NCI-H345 treated with DMSO at 0.1 percent for 48 hours (cell line): Measurements from ENCODE around the gene GPN2.
A peak's percentile ranks its signal among the peaks of the same experiment; 100 is the strongest.
"Not testable (repeated sequence)": the region's sequence is repeated elsewhere in the genome, so short reads cannot be mapped to it uniquely, and the experiment has no call there.

Experiments used
- DNase-seq: peaks from one replicate; lab custom pipeline; 2025; ENCODE audit not compliant: unreplicated experiment; lab: John Stamatoyannopoulos, UW

Gene GPN2

GRCh38 chr1:26858891-26859640 lies 31.0 kb downstream of the GPN2 start:
- DNase-seq = no peak

DNA sequence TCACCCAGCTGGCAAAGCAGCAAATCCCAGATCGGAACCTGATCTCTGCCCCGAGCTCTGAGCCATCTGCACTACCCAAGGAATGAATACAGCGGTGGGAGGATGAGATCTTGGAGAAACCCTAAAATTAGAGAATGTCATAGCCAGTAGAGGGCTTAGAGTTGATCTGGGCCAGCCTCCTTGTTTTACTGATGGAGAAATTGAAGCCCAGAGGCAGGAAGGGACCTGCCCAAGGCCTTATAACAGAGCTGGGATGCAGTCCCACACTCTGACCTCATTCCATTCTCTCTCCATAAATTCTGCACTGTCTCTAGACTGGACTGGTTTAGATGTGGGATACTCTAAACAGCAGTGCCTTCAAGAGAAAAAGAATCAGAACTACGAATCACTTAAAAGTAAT lies 31.9 kb downstream of the GPN2 start:
- no peak for DNase-seq

DNA sequence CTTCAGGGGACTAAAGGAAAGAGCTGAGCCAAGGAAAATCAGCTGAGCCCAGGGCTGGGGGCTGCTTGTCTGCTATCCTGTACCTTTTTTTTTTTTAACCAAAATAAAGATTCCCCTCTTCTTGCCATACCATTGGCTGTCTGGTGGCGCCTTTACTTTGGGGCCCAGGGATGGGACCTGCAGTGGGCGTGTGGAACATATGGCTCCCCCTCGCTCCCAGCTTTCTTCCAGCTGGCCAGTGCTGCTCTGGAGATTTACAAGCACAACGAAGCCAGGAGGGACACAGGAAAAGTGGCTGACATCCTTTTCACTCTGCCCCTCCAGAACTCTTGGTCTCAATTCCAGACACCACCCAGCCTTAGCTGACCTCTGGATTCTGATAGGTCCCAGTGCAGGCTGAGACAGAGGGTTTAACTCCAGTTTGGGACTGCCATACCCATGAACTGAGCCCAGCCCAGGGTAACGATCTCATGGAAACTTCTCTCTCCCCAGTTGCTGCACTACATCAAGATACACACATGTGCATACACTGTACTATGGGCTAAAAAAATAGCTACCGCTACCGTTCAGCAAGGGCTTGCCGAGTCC lies 32.5 kb downstream of the GPN2 start:
- no peak for DNase-seq

DNA sequence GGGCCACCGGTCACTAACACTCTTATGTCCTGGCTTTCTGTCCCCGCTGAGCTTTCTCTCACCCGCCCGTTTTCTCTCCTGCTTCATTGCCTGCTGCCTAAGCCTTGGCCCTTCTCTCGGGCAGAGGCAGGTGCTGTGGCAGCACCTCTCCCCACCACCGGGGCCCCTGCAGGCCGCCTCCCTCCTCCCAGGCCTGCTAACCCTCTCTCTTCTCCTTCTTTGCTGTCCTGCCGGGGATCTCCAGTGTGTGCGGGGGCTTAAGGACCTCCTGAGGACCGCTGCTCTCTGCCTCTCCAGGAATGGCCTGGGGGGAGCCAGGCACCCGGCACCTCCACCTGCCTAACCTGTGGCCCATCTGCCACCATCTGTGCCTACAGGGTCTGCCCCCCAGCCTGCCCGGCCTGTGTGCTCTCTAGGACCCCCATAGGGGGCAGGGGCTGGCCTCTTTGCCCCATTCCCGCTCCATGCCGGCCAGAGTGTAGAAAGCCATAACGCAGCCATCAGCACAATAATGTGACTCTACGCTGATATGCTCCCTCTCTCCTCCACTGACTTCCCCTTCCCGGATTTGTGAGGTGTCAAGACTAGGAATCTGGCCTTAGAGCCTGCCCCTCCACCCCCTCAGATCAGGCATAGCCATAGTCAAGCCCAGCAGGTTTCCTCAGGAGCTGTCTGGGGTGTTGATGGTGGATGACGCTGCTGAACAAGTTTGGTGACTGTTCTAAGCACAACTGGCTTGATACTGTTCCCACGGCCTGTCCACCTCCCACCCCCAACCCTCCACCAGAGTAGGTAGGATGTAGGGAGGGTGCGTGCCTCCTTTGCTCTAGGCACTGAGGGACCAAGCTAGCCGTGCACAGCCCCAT lies 33.2 kb downstream of the GPN2 start:
- DNase-seq = no peak

DNA sequence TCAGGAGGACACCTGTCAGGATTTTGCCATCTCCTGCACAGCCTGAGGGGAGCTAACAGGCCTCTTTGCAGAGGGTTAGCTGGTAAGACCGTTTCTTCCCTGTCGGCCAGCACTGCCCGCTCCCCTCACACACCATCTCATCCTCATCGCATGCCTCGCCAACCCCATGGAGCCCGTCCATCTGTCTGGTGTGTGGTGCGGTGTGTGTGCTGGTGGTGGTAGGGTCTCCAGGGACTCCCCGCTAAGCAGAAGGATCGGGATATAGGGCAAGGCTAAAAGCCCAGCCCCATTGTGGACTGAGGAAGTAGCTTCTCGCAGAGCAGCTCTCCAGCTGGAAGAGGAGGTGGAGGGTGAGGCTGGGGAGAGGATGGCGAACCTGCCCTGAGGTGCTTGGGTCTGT lies 33.9 kb downstream of the GPN2 start:
- DNase-seq = no peak

DNA sequence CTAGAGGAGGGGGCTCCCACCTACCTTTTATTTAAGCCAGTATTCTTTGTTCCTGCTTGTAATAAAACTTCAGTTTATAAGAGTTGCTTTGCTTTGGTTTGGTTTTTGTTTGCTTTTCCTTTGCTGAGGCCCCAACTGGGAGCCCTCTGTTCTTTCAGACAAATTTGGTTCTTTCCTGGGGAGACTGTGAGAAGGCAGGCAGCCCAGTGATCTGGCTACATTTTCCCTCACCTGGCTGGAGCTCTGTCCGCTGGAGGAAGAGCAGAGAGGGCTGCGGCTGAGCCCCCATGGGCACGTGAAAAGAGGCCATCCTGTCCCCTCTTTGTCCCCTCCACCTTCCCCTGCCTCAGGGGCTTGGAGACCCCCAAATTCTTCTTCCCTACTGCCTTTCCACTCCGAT lies 34.4 kb downstream of the GPN2 start:
- DNase-seq = no peak

DNA sequence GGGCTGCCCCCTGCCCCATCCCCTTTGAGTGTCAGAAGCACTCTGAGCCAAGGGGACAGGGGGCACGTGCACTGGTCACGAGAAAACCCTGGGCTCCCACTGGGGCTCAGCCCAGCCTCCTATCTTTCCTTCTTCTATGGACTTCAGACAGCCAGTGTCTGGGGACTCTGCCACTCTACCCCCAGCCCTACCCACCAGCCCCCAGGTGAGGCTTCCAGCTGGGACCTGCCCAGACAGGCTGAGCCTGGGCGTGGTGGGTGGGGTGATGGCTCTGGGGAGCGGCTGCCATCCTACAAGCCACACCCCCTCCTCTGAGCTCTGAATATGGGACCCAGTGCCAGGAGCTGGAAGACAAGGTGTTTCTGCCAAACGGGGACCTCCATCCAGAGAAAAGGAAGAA lies 35.2 kb downstream of the GPN2 start:
- DNase-seq = no peak

- no peak for DNase-seq
Measured at GRCh38 chr1:26853600-26853999, 36.5 kb downstream of the GPN2 start.

DNA sequence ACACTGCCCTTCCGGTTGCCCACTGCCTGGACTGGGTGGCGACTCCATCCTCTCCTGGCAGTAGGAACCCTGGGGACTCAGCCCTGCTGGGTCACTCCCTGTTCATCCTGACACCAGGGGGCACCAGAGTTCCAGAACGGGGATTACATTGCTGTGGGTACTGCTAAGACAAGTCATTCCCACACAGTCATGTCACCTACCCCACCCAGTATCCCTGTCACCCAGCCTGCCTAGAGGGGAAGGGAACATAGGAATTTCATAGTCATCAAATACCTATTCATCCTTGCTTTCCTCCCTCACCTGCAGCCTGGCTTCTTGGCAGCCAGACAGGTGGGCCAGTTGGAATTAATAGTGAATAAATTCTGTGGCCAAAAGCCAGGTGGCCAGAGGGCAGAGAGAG lies 36.9 kb downstream of the GPN2 start:
- peak; percentile 65 for DNase-seq

GRCh38 chr1:26852701-26853100 lies 37.4 kb downstream of the GPN2 start:
- no peak for DNase-seq

DNA sequence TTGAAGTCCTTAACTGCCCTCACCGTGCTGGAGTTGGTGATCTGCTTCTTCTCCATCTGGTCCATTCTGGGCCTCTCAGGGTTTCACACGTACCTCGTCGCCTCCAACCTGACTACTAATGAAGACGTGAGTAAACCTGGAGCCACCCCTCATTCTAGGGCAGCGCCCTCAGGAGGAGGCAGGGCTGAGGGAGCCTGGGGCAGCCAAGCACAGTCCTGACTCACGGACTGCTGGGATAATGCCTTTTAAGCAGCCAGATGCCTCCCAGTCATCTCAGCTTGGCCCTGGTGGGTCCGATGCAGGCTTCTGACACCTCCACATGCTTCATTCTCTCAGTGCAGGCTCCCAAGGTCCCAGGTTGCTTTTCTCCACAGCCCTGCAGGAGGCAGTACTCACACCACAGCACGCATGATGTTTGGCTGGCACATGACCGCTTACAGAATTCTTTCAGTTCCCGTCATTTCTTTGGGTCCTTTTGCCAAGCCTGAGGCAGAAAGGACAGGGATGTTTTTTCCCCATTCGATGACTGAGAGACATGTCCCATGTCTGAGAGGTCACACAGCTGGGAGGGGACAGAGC lies 38.9 kb downstream of the GPN2 start:
- no peak for DNase-seq

DNA sequence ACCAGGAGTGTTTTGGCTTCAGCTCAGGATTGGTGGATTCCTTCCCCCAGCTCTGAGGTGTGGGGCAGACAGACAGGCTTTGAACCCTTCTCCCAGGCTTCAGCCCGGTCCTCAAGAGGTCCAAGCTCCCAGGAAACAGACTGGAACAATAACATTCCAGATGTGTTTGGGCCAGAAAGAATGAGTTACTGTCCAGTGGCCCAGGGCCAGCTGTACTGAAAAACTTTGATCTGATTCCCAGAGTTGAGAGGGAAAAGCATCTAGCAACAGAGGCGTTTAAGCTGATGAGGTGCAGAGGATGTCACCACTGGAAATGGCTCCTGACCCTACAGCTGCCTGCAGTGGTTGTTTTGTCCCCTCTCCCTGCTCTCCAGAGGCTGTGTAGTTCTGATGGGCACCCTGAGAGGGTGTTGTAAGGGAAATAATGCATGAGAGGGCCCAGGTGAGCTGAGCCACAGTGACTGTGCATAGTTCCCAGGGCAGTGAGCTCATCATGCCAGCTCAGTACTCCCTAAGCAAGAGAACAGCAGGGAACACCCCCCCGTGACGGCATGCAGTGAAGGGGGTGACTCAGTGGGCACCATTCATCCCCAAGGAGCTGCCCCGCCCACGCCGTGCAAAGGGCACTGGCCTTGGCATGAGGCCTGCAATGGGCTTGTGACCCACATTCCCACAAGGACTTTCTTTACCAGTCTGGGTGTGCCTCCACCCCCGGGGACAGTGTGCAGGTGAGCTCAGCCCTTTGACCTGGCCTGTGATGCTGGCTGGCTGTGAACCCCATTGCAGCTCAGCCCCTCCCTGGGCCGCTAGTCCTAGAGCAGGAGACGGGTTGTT lies 40.9 kb downstream of the GPN2 start:
- no peak for DNase-seq

DNA sequence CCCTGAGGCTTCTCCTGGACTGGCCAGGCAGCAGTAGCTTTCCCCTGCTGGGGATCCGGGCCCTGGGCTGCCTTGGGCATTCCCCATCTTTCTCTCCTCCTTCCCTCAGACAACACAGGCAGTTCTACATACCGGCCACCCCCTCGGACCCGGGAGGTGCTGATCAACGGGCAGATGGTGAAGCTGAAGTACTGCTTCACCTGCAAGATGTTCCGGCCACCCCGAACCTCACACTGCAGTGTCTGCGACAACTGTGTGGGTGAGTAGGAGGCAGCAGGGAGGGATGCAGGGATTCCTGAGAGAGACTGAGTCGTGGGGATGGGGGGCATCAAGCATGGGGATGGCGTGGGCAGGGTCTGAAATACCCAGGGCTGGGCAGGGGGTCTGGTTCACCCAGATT lies 41.6 kb downstream of the GPN2 start:
- no peak for DNase-seq

GRCh38 chr1:26847826-26848225 lies 42.3 kb downstream of the GPN2 start:
- not testable (repeated sequence) for DNase-seq

DNA sequence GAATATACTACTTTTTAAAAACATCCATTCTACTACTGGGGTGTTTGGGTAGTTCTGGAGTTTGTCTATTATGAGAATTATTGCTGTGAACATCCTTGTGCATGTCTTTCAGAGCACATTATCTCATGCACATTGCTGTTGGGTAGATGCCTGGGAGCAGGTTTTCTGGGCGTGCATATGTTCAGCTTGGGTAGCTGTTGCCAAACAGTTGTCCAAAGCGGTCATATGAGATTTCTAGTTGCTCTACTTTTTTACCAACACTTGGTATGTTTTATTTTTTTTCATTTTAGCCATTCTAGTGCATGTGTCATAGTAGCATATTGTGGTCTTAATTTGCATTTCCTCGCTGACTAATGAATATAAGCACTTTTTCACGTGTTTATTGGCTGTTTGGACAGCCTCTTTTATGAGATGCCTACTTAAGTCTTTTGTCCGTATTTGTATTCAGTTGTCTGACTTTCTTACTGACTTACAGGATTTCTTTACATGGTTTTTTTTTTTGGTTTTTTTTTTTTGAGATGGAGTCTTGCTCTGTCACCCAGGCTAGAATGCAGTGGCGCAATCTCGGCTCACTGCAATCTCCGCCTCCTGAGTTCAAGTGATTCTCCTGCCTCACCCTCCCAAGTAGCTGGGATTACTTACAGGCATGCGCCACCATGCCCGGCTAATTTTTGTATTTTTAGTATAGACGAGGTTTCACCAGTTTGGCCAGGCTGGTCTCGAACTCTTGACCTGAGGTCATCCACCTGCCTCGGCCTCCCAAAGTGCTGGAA lies 45.5 kb downstream of the GPN2 start:
- DNase-seq = no peak

DNA sequence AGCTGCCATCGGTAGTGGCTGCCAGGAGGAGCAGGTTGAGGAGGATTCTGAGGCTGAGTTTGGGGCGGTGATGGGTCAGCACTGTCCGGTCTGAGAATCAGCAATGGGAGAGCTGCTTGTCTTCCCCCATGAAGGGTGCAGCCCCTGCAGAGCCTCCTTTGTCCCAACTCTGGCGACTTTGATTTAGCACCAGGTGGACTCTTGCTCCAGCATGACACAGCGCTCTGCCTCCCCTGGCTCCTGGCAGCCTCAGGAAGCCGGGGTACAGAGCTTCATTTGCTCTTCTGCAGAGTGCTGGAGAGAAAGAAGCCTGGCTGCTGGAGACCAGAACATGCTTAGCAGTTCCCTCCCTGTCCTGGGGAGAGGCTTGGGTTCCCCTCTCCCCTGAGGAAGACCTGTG lies 50.3 kb downstream of the GPN2 start:
- DNase-seq = no peak

- no peak for DNase-seq
Measured at GRCh38 chr1:26839339-26839722, 50.8 kb downstream of the GPN2 start.

DNA sequence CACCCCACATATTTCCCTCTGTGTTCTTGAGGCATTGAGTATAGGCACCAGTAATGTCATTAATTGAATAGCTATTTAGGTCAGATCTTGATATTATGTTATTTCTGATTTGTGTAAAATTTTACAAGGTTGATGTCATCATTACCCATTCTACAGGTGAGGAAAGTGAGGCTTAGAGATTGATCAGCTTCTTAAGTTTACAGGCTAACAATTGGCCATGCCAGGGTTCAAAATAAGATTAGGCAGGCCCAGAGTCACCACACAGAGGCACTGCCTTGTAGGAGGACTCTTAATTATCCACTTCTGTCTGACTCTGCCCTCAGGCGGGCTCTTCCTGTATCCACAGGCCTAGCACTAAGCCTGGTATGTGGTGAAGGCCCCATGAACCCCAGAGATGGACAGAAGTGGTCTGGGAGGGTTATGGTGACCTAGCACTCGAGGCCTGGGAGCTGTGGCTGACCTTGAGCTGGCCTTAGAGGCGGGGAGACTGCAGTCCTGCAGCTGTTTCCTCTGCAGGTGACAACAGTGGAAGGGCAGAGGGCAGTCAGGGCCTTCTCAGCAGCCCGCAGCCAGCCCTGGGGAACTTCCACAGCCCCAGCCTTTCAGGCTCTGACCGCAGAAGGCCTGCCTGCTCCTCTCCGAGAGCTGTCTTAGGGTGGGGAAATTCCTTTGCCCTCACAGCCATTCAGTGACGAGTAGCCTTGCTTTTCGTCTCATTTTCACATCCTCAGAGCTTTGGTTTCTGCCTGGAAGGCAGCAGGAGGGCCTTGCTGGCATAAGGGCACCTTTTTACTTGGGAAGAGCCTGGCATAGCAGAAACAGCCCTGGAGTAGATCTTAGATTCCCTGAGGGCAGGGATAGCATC lies 51.4 kb downstream of the GPN2 start:
- DNase-seq = no peak

GRCh38 chr1:26837665-26838064 lies 52.4 kb downstream of the GPN2 start:
- DNase-seq = not testable (repeated sequence)
